NCI-H187 treated with DMSO at 0.1 percent for 48 hours (cell line): ENCODE results near the gene LAPTM5.

ENCODE experiments used
- DNase-seq: peaks from one replicate; lab custom pipeline; 2025; lab: John Stamatoyannopoulos, UW

The LAPTM5 gene

GRCh38 chr1:30742300-30742962 is 15.1 kb downstream of the LAPTM5 start:
- DNase-seq = no peak

- no peak for DNase-seq
These were observed 16.2 kb downstream of the LAPTM5 start for GRCh38 chr1:30741239-30741894.

- no peak for DNase-seq
These were observed 17.0 kb downstream of the LAPTM5 start for GRCh38 chr1:30740251-30741238.

GRCh38 chr1:30739601-30740000 is 18.0 kb downstream of the LAPTM5 start:
- no peak for DNase-seq

GRCh38 chr1:30738715-30739559 is 18.6 kb downstream of the LAPTM5 start:
- DNase-seq = no peak

GRCh38 chr1:30738040-30738714 is 19.4 kb downstream of the LAPTM5 start:
- no peak for DNase-seq

GRCh38 chr1:30737357-30738039 is 20.1 kb downstream of the LAPTM5 start:
- no peak for DNase-seq

- DNase-seq = no peak
These were observed 21.7 kb downstream of the LAPTM5 start for GRCh38 chr1:30735668-30736498.

- DNase-seq = no peak
These were observed 22.4 kb downstream of the LAPTM5 start for GRCh38 chr1:30735124-30735523.

- DNase-seq = no peak
These were observed 23.0 kb downstream of the LAPTM5 start for GRCh38 chr1:30734580-30734979.

- no peak for DNase-seq
These were observed 23.5 kb downstream of the LAPTM5 start for GRCh38 chr1:30734106-30734505.

- DNase-seq = no peak
These were observed 24.1 kb downstream of the LAPTM5 start for GRCh38 chr1:30733493-30733892.

GRCh38 chr1:30732277-30732996 is 25.1 kb downstream of the LAPTM5 start:
- no peak for DNase-seq

- no peak for DNase-seq
These were observed 25.7 kb downstream of the LAPTM5 start for GRCh38 chr1:30731806-30732276.

- DNase-seq = no peak
These were observed 26.3 kb downstream of the LAPTM5 start for GRCh38 chr1:30731109-30731805.

- no peak for DNase-seq
These were observed 27.0 kb downstream of the LAPTM5 start for GRCh38 chr1:30730346-30731108.

- DNase-seq = no peak
These were observed 27.7 kb downstream of the LAPTM5 start for GRCh38 chr1:30729901-30730300.
